HepG2 (cell line): Measurements from ENCODE around the gene COX14. TPM values are rescaled to one million over a fixed set of nuclear protein-coding genes. Genes with fewer than 3 reads are reported as not detected.

ENCODE experiments used
- DZIP1 ChIP-seq: sonication (generic); formaldehyde crosslinking; IDR thresholded peaks from 2 replicates; pipeline ENCODE4 v1.5.0; 2020; ENCODE audit warnings: mild to moderate bottlenecking, missing genetic modification reagents
- ESRRA ChIP-seq: sonication (generic); formaldehyde crosslinking; IDR thresholded peaks from 2 replicates; pipeline ENCODE4 v1.5.1; 2020; ENCODE audit warnings: mild to moderate bottlenecking, low read depth, missing genetic modification reagents
- GPN1 ChIP-seq: sonication (generic); formaldehyde crosslinking; IDR thresholded peaks from 2 replicates; pipeline ENCODE4 v1.5.1; 2020; ENCODE audit warnings: missing genetic modification reagents, borderline replicate concordance
- HOXA7 ChIP-seq: sonication (generic); formaldehyde crosslinking; IDR thresholded peaks from 2 replicates; pipeline ENCODE4 v1.8.1; 2022; ENCODE audit warnings: mild to moderate bottlenecking, missing genetic modification reagents, moderate library complexity
- PRDM4 ChIP-seq: sonication (generic); formaldehyde crosslinking; IDR thresholded peaks from 2 replicates; pipeline ENCODE4 v1.9.0; 2021; ENCODE audit warnings: missing genetic modification reagents, borderline replicate concordance
- TFDP2 ChIP-seq: sonication (generic); formaldehyde crosslinking; IDR thresholded peaks from 2 replicates; pipeline ENCODE4 v1.4.0; 2020; ENCODE audit warnings: missing genetic modification reagents
- TIGD3 ChIP-seq: sonication (generic); formaldehyde crosslinking; IDR thresholded peaks from 2 replicates; pipeline ENCODE4 v1.5.1; 2020; ENCODE audit warnings: mild to moderate bottlenecking, missing genetic modification reagents, borderline replicate concordance
- ZNF142 ChIP-seq: sonication (generic); formaldehyde crosslinking; IDR thresholded peaks from 2 replicates; pipeline ENCODE4 v1.4.0; 2020; ENCODE audit warnings: missing genetic modification reagents
- ZNF275 ChIP-seq: sonication (generic); formaldehyde crosslinking; IDR thresholded peaks from 2 replicates; pipeline ENCODE4 v1.8.0; 2022; ENCODE audit warnings: missing genetic modification reagents, mild to moderate bottlenecking, inconsistent platforms, borderline replicate concordance
- ZNF567 ChIP-seq: sonication (generic); formaldehyde crosslinking; IDR thresholded peaks from 2 replicates; pipeline ENCODE4 v1.8.1; 2023; ENCODE audit warnings: mild to moderate bottlenecking, missing genetic modification reagents, borderline replicate concordance
- ZNF619 ChIP-seq: sonication (generic); formaldehyde crosslinking; IDR thresholded peaks from 2 replicates; pipeline ENCODE4 v1.4.0; 2020; ENCODE audit warnings: mild to moderate bottlenecking, missing genetic modification reagents
- polyA plus RNA-seq, 8 experiments: library from polyadenylated mRNA; depleted of rRNA in 3 of 8; stranded (reverse) in 7 of 8; unstranded in 1 of 8; fragments of >200 nt; fragmentation: Illumina TruSeq in 4 of 8; extraction: Trizol in 4 of 8; gene quantifications; 2 replicates each; pipeline versions ENCODE4 v1.2.1 to v1.2.3, GENCODE V29; 2011 to 2016; ENCODE audit warnings: low read depth in 4 of 8, missing spikeins in 1 of 8, mixed read lengths in 1 of 8; ENCODE audit not compliant: insufficient read depth in 1 of 8
- total RNA-seq, 5 experiments: library from RNA; depleted of rRNA; stranded (reverse); fragments of >200 nt; fragmentation: Illumina TruSeq; extraction: Trizol; gene quantifications; 2 replicates each; pipeline ENCODE4 v1.2.3, GENCODE V29; 2016; ENCODE audit warnings: low read depth in 1 of 5

The COX14 gene
- total and polyA plus RNA-seq, 2 of the 13 experiments (the other 11 are each of a cell fraction or from before 2014, with no cell fraction given), result 53.0 to 71.6 TPM

GRCh38 chr12:50074936-50075807 lies 36.9 kb upstream of the COX14 start (continued):
- TF ChIP-seq GPN1 (no peak), PRDM4 (CRISPR knock-in tag) (no peak), ZNF567 (no peak), ZNF142 (CRISPR knock-in tag) (no peak), HOXA7 (CRISPR knock-in tag) (no peak), DZIP1 (no peak), ZNF619 (CRISPR knock-in tag) (no peak), ZNF275 (CRISPR knock-in tag) (no peak), ESRRA (CRISPR knock-in tag) (peak; percentile 64), TIGD3 (CRISPR knock-in tag) (no peak), TFDP2 (CRISPR knock-in tag) (0 out of 2 replicates have a peak, but pooled peaks have one; percentile 19)
